ENCODE data around the gene RSPO4. TPM values are rescaled to one million over a fixed set of nuclear protein-coding genes. Genes with fewer than 3 reads are reported as not detected.
"Not testable (repeated sequence)": the region's sequence is repeated elsewhere in the genome, so short reads cannot be mapped to it uniquely, and the experiment has no call there.

The RSPO4 gene
- total RNA-seq, 1 donor from 2014 or later: not detected

DNA sequence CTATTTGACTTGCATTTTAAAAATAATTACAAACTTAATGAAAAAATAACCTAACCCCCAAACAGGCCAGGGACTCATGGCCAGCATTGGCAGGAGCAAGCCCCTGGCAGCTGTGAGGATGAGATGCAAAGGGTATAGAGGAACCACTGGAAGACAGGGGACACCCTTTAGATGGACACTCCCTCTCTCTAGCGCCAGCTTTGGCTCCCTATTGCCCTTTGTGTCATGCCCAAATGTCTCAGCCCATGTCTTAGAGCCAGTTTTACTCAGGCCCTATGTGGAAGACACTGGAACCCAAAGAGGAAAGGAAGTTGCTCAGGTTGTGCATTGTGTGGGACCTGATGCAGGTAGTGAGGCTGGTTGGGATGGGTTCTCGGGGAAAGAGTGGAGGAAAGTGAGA, 34.9 kb upstream of the RSPO4 start:
- H3K4me1 Mint-ChIP-seq (ENCODE audit: unreplicated experiment): no peaks in the 10 kb centered on the region
- H3K36me3 Mint-ChIP-seq (ENCODE audit: unreplicated experiment): no peaks in the 10 kb centered on the region
- no peaks in the 10 kb centered on the region for H3K9me3 Mint-ChIP-seq (ENCODE audit: unreplicated experiment)
- H3K27ac Mint-ChIP-seq (ENCODE audit: unreplicated experiment): no peak overlapping the region
- DNase-seq (ENCODE audit: extremely low spot score, unreplicated experiment): no peak
- H3K4me3 Mint-ChIP-seq (ENCODE audit: unreplicated experiment): no peak overlapping the region
- no peaks in the 10 kb centered on the region for H3K27me3 Mint-ChIP-seq (ENCODE audit: unreplicated experiment)
- TF ChIP-seq, protein P1, sequence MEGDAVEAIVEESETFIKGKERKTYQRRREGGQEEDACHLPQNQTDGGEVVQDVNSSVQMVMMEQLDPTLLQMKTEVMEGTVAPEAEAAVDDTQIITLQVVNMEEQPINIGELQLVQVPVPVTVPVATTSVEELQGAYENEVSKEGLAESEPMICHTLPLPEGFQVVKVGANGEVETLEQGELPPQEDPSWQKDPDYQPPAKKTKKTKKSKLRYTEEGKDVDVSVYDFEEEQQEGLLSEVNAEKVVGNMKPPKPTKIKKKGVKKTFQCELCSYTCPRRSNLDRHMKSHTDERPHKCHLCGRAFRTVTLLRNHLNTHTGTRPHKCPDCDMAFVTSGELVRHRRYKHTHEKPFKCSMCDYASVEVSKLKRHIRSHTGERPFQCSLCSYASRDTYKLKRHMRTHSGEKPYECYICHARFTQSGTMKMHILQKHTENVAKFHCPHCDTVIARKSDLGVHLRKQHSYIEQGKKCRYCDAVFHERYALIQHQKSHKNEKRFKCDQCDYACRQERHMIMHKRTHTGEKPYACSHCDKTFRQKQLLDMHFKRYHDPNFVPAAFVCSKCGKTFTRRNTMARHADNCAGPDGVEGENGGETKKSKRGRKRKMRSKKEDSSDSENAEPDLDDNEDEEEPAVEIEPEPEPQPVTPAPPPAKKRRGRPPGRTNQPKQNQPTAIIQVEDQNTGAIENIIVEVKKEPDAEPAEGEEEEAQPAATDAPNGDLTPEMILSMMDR (IDR thresholded peaks at IDR 0.05): no peak

DNA sequence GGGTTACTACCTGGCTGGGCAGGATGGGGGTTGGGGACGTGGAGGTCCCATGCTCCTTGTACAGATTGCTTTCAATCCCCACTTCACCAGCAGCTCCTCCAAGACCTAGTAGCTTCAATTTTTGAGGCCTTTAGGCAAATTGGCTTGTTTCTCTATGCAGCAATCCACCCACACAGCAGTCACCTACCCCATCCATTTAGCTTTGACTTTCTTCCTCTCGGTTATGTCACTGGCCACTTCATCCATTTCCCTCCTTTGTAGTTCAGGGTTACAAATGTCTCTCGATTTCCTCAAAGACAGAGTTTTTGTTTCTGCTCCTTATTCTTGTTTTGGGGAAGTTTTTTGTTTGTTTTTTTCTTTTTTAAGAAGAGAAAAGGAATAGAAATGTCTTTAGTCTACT, 33.4 kb upstream of the RSPO4 start:
- TF ChIP-seq, protein P1 (IDR thresholded peaks at IDR 0.05): no peak
- Mint-ChIP-seq H3K27ac (ENCODE audit: unreplicated experiment) (no peak overlapping the region), H3K36me3 (ENCODE audit: unreplicated experiment) (no peaks in the 10 kb centered on the region), H3K27me3 (ENCODE audit: unreplicated experiment) (no peaks in the 10 kb centered on the region), H3K4me1 (ENCODE audit: unreplicated experiment) (no peaks in the 10 kb centered on the region), H3K4me3 (ENCODE audit: unreplicated experiment) (no peak overlapping the region), H3K9me3 (ENCODE audit: unreplicated experiment) (no peaks in the 10 kb centered on the region)
- no peak for DNase-seq (ENCODE audit: extremely low spot score, unreplicated experiment)

DNA sequence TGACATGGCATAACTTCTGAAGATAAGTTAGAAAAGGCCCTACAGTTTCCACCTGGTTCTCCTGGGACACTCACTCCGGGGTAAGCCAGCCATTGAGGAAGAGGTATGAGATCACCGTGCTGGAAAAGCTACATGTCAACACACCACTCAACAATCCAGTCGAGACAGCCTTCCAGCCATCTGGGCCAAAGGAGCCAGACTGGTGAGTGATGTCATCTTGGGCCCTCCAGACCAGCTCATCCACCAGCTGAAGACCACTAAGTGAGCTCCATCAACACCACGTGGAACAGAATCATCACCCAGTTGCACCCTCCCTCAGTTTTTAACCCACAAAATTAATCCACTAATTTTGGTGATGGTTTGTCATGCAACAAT, 32.3 kb upstream of the RSPO4 start:
- TF ChIP-seq, protein P1 (IDR thresholded peaks at IDR 0.05): no peak
- no peak for DNase-seq (ENCODE audit: extremely low spot score, unreplicated experiment)
- Mint-ChIP-seq H3K27me3 (ENCODE audit: unreplicated experiment) (no peaks in the 10 kb centered on the region), H3K9me3 (ENCODE audit: unreplicated experiment) (no peaks in the 10 kb centered on the region), H3K27ac (ENCODE audit: unreplicated experiment) (no peak overlapping the region), H3K4me1 (ENCODE audit: unreplicated experiment) (no peaks in the 10 kb centered on the region), H3K36me3 (ENCODE audit: unreplicated experiment) (no peaks in the 10 kb centered on the region), H3K4me3 (ENCODE audit: unreplicated experiment) (no peak overlapping the region)

DNA sequence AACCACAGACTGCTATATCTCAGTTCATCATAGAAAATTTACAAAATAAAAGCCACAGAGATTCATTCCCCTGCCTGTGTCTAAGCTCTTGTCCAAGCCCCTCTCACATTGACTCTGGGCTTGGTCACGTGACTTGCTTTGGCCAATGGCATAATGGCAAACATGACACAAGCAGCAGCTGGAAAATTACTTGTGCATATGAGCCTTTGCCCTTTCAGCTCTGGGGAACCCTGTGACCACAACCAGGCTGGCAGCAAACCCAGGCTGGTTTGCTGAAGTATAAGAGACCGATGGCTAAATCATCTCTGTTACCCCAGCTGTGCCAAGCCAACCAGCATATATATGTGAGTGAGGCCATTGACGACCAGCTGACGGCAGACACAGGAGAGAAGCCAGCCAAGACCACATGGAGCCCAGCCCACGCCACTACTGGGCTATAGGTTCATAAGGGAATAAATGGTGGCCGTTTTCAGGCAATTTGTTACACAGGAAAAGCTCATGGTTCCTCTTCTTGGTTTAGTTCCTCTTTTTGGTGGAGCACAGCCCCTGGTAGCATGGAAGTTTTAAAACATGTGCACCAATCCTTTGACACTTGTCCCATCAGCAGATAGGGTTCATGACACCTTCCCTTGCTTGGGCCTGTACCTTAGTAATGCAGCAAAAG, 31.8 kb upstream of the RSPO4 start:
- no peak overlapping the region for H3K4me3 Mint-ChIP-seq (ENCODE audit: unreplicated experiment)
- no peaks in the 10 kb centered on the region for H3K36me3 Mint-ChIP-seq (ENCODE audit: unreplicated experiment)
- H3K27me3 Mint-ChIP-seq (ENCODE audit: unreplicated experiment): no peaks in the 10 kb centered on the region
- no peak overlapping the region for H3K27ac Mint-ChIP-seq (ENCODE audit: unreplicated experiment)
- no peak for DNase-seq (ENCODE audit: extremely low spot score, unreplicated experiment)
- no peaks in the 10 kb centered on the region for H3K4me1 Mint-ChIP-seq (ENCODE audit: unreplicated experiment)
- TF ChIP-seq, protein P1 (IDR thresholded peaks at IDR 0.05): no peak
- H3K9me3 Mint-ChIP-seq (ENCODE audit: unreplicated experiment): no peaks in the 10 kb centered on the region

DNA sequence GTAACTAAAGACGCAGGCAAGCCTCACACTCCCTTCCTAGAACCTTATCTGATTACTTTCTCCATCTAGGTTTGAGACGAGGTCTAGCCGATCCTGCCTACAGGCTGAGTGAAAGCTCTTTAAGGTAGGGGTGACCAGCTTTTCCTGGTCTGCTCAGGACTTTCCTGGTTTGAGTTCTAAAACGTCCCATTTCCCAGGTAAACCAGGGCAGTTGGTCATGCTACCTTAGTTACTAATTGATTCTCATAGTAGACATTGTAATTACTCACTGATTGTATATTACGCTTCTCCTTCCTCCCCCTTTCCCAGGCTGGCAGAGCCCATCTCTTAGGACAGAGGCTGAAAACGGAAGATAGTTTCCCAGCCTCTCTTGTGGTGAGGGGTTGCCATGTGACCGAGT, 27.9 kb upstream of the RSPO4 start:
- TF ChIP-seq, protein P1 (IDR thresholded peaks at IDR 0.05): no peak
- Mint-ChIP-seq H3K27me3 (ENCODE audit: unreplicated experiment) (peaks cover 2% of the 10 kb centered on the region), H3K36me3 (ENCODE audit: unreplicated experiment) (no peaks in the 10 kb centered on the region), H3K4me3 (ENCODE audit: unreplicated experiment) (no peak overlapping the region), H3K9me3 (ENCODE audit: unreplicated experiment) (no peaks in the 10 kb centered on the region), H3K27ac (ENCODE audit: unreplicated experiment) (no peak overlapping the region), H3K4me1 (ENCODE audit: unreplicated experiment) (no peaks in the 10 kb centered on the region)
- DNase-seq (ENCODE audit: extremely low spot score, unreplicated experiment): no peak

DNA sequence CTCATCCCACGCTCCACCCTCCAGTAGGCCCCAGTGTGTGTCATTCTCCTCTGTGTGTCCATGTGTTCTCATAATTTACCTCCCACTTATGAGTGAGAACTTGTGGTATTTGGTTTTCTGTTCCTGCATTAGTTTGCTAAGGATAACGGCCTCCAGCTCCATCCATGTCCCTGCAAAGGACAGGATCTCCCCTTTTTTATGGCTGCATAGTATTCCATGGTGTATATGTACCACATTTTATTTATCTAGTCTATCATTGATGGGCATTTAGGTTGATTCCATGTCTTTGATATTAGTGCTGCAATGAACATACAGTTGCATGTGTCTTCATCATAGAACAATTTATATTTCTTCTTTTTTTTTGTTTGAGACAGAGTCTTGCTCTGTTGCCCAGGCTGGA, 24.1 kb upstream of the RSPO4 start:
- H3K36me3 Mint-ChIP-seq (ENCODE audit: unreplicated experiment); H3K27me3 Mint-ChIP-seq (ENCODE audit: unreplicated experiment); H3K4me3 Mint-ChIP-seq (ENCODE audit: unreplicated experiment); H3K27ac Mint-ChIP-seq (ENCODE audit: unreplicated experiment); H3K9me3 Mint-ChIP-seq (ENCODE audit: unreplicated experiment); H3K4me1 Mint-ChIP-seq (ENCODE audit: unreplicated experiment); DNase-seq (ENCODE audit: extremely low spot score, unreplicated experiment): not testable (repeated sequence)

All from osteocyte (in vitro differentiated cells).